IPS-NIHi7 (cell line): Measurements from ENCODE around the gene ATCAY.
A peak's percentile ranks its signal among the peaks of the same experiment; 100 is the strongest.
"Not testable (repeated sequence)": the region's sequence is repeated elsewhere in the genome, so short reads cannot be mapped to it uniquely, and the experiment has no call there.

Experiments used
- DNase-seq: peaks from one replicate; pipeline ENCODE4 v3.0.0; 2012; ENCODE audit warnings: mixed read lengths; ENCODE audit errors: extremely low spot score

Gene ATCAY

GRCh38 chr19:3857449-3858003, 23.0 kb upstream of the ATCAY start:
- DNase-seq, result no peak

- no peak for DNase-seq
Observed at GRCh38 chr19:3860499-3860898, 20.0 kb upstream of the ATCAY start.

- no peak for DNase-seq
Observed at GRCh38 chr19:3862826-3863500, 17.5 kb upstream of the ATCAY start.

- no peak for DNase-seq
Observed at GRCh38 chr19:3863648-3864047, 16.8 kb upstream of the ATCAY start.

- DNase-seq, result no peak
Observed at GRCh38 chr19:3866910-3867638, 13.4 kb upstream of the ATCAY start.

- peak; percentile 71 for DNase-seq
Observed at GRCh38 chr19:3867971-3868769, 12.3 kb upstream of the ATCAY start.

GRCh38 chr19:3868770-3869456, 11.6 kb upstream of the ATCAY start, which contains the start of gene ZFR2:
TSS of gene ZFR2 (minus strand) at chr19:3869038. CDS start at chr19:3869017, 21 bp downstream.
- peak; percentile 83 for DNase-seq

GRCh38 chr19:3873151-3873550, 7.3 kb upstream of the ATCAY start:
- no peak for DNase-seq

GRCh38 chr19:3874695-3875094, 5.8 kb upstream of the ATCAY start:
- not testable (repeated sequence) for DNase-seq

GRCh38 chr19:3879656-3880055, 829 bp upstream of the ATCAY start:
- no peak for DNase-seq

- peak; percentile 74 for DNase-seq
Observed at GRCh38 chr19:3881272-3882040, 971 bp downstream of the ATCAY start.

- no peak for DNase-seq
Observed at GRCh38 chr19:3882041-3882384, 1.5 kb downstream of the ATCAY start.

GRCh38 chr19:3890591-3890990, 10.1 kb downstream of the ATCAY start:
- DNase-seq, result no peak

GRCh38 chr19:3893509-3894179, 13.2 kb downstream of the ATCAY start:
- DNase-seq, result no peak

- DNase-seq, result not testable (repeated sequence)
Observed at GRCh38 chr19:3894959-3895358, 14.5 kb downstream of the ATCAY start.

- no peak for DNase-seq
Observed at GRCh38 chr19:3895788-3896187, 15.3 kb downstream of the ATCAY start.

- no peak for DNase-seq
Observed at GRCh38 chr19:3897936-3898335, 17.5 kb downstream of the ATCAY start.

GRCh38 chr19:3898426-3898825, 17.9 kb downstream of the ATCAY start:
- no peak for DNase-seq

GRCh38 chr19:3899531-3900294, 19.2 kb downstream of the ATCAY start:
- no peak for DNase-seq
